SW 1271 (cell line): ENCODE data around the gene BCL2L12.
"Not testable (repeated sequence)": the region's sequence is repeated elsewhere in the genome, so short reads cannot be mapped to it uniquely, and the experiment has no call there.

ENCODE experiments used
- DNase-seq, 2 experiments: peaks; one replicate each; lab custom pipeline; 2025; lab: John Stamatoyannopoulos, UW

Gene BCL2L12

DNA sequence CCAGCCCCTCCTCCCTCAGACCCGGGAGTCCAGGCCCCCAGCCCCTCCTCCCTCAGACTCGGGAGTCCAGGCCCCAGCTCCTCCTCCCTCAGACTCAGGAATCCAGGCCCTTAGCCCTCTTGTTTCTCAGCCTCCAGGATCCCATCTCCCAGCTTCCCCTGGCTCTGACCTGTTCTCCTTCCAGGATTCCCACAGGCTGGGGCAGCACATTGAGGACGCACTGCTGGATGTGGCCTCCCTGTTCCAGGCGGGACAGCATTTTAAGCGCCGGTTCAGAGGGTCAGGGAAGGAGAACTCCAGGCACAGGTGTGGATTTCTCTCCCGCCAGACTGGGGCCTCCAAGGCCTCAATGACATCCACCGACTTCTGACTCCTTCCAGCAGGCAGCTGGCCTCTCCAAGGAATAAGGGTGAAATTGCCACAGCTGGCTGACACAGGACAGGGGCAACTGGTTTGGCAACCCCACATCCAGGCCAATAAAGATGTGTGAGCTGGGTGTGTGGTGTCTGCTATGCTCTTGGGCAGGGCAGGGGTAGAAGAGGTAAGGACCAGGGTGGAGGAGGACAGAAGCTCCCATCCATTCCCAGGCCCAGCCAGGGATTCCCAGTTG is 47.6 kb downstream of the BCL2L12 start:
- no peak for DNase-seq

DNA sequence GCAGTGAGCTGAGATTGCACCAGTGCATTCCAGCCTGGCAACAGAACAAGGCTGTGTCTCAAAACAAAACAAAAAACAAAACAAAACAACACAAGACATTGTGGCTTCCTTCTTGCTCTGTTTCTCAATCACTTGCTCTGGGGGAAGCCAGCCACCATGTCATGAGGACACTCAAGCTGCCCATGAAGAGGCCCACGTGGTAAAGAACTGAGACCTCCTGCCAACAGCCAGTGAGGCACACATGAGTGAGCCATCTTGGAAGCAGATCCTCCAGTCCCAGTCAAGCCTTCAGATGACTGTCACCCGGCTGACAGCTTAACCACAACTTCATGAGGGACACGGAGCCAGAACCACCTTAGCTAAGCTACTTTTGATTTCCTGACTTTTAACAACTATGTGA is 50.4 kb downstream of the BCL2L12 start:
- no peak for DNase-seq

GRCh38 chr19:49718511-49718910 is 52.8 kb downstream of the BCL2L12 start:
- DNase-seq = no peak

GRCh38 chr19:49718991-49719390 is 53.3 kb downstream of the BCL2L12 start:
- no peak for DNase-seq

DNA sequence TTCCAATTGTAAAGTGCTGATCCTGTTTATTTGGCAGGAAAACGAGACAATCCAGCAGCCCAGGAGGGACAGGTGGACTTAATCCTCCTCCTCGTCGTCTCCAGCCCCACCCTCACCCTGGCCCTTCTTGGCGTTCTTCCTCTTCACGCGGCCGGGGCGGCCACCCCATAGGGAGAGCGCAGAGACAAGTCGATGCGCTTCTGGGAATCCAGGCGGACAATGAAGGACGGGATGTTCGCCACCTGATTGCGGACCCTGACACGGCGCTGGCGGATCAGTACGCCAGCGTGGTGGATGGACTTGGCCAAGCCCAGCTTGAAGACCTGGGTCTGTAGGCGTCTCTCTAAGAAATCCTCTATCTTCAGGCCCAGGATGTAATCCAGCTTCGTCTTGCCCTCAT is 53.7 kb downstream of the BCL2L12 start:
- not testable (repeated sequence) for DNase-seq
